ENCODE results near the gene KRT6A.

DNA sequence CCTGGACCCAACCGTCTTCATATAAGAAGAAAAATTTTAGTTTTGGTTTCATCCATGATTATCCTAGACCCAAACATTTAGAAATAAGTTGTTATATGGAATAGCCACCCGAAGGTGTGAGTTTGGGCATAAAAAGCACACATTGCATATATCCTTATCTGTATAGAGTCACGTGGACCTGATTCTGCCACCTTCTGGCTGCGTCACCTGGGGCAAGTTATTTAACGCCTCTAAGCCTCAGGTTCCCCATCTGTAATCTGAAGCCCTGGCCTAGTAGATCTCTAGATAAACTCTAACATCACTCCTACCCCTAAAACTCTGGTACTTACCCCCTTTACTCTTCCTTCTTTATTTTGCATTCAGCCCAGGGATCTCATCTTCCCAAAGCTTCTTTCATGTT lies 41.4 kb upstream of the KRT6A start:
- no peak for TF ChIP-seq EZH2 (IDR thresholded peaks at IDR 0.05; ENCODE audit: insufficient read depth, poor library complexity, severe bottlenecking)
- no peak for TF ChIP-seq EZH2phosphoT487 (IDR thresholded peaks at IDR 0.05; ENCODE audit: insufficient read depth, low read depth)

All from GM23248 (cell line).